Tibial artery (tissue), 4 donors: ENCODE data around the gene MSANTD1.

Experiments used
- DNase-seq, 2 donors: peaks; one replicate each; pipeline ENCODE4 v3.0.0-alpha.2; 2019
- H3K27ac ChIP-seq, 2 donors: fragments of 200-600 bp; sonication (generic) in 1 of 2; 1 replicate in 1 of 2; 2 replicates in 1 of 2; pipeline ENCODE4 v1.5.1; 2018 to 2019; ENCODE audit warnings: mild to moderate bottlenecking in 1 of 2
- H3K27me3 ChIP-seq, 2 donors: fragments of 200-600 bp; sonication (generic) in 1 of 2; one replicate each; pipeline versions ENCODE4 v1.5.1 to v1.6.0; 2016 to 2019
- H3K36me3 ChIP-seq, 3 donors: fragments of 200-600 bp; sonication (generic) in 2 of 3; one replicate each; pipeline ENCODE4 v1.5.1; 2016 to 2019; ENCODE audit warnings: mild to moderate bottlenecking in 2 of 3
- H3K4me1 ChIP-seq, 4 donors: fragments of 200-600 bp; sonication (generic) in 2 of 4; 1 replicate in 3 of 4; 2 replicates in 1 of 4; pipeline ENCODE4 v1.5.1; 2016 to 2019
- H3K4me3 ChIP-seq, 2 donors: fragments of 200-600 bp; sonication (generic) in 1 of 2; 1 replicate in 1 of 2; 2 replicates in 1 of 2; pipeline ENCODE4 v1.5.1; 2018 to 2019; ENCODE audit warnings: mild to moderate bottlenecking in 2 of 2
- H3K9me3 ChIP-seq, 3 donors: fragments of 200-600 bp; sonication (generic) in 1 of 3; one replicate each; pipeline ENCODE4 v1.5.1; 2016 to 2019
- intact Hi-C: fragments of 100-400 bp; cut with DNase I; formaldehyde crosslinking; loops from one replicate; pipeline ENCODE4 v1.15.0; 2023; ENCODE audit warnings: low total_unique reads
- TF ChIP-seq, protein P1 (sequence below), 2 experiments: fragments of 200-600 bp in 1 of 2; fragments of 450-650 bp in 1 of 2; IDR thresholded peaks; one replicate each; pipeline ENCODE4 v1.5.1; 2017 to 2019; ENCODE audit warnings: antibody characterized with exemption in 2 of 2, mild to moderate bottlenecking in 1 of 2, moderate library complexity in 1 of 2

Gene MSANTD1

DNA sequence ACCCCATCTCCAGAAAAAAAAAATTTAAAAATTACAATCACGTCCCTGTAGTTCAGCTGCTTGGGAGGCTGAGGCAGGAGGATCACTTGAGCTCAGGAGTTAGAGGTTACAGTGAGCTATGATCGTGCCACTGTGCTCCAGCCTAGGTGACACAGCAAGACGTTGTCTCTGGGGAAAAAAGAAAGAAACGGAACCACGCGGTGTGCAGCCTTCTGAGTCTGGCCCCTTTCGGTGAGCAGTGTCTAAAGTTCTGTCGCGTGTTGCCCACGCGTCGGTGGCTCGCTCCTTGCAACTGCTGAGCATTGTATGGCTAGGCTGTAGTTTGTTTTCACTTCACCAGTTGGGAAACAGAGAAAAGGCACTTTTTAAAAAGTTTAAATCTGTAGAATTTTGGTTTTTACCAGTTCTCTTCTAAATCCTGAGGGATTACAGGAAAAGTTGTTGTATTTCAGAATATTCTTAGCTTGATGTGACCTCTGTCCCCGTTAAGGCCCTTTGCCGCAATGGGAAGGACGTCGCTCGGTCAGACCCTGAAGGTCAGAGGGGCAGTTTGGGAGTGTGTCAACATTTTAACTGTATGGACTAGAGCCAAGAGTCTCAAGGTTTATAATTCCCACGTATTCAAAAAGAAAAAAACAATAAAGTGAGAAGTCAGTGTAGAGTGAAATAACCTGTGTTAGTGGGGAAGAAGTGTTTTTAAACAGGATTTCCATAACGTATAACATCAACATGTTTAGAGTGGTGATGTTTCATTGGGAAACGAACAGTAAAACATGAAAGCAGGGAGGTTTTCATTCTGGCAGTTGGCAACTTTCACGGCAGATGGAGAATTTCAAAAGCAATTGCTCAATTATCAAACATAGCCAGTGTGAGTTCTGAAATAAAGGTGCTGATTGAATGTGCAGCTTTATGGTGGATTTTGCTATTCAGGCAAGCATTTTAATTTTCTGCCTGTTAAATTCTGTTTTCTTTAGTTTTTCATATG lies 45.8 kb upstream of the MSANTD1 start:
- TF ChIP-seq, protein P1, sequence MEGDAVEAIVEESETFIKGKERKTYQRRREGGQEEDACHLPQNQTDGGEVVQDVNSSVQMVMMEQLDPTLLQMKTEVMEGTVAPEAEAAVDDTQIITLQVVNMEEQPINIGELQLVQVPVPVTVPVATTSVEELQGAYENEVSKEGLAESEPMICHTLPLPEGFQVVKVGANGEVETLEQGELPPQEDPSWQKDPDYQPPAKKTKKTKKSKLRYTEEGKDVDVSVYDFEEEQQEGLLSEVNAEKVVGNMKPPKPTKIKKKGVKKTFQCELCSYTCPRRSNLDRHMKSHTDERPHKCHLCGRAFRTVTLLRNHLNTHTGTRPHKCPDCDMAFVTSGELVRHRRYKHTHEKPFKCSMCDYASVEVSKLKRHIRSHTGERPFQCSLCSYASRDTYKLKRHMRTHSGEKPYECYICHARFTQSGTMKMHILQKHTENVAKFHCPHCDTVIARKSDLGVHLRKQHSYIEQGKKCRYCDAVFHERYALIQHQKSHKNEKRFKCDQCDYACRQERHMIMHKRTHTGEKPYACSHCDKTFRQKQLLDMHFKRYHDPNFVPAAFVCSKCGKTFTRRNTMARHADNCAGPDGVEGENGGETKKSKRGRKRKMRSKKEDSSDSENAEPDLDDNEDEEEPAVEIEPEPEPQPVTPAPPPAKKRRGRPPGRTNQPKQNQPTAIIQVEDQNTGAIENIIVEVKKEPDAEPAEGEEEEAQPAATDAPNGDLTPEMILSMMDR (IDR thresholded peaks at IDR 0.05): no peak
- Histone ChIP-seq H3K4me1 (peaks cover 0 to 2% (median 0%) of the 10 kb centered on the region in 4 donors), H3K4me3 (no peak overlapping the region), H3K36me3 (peaks cover 37 to 84% (median 40%) of the 10 kb centered on the region in 3 donors), H3K27me3 (no peaks in the 10 kb centered on the region), H3K9me3 (no peaks in the 10 kb centered on the region), H3K27ac (no peak overlapping the region)
- intact Hi-C loops: no loop called here
- peak in 1 of 2 donors; percentile 38 for DNase-seq

DNA sequence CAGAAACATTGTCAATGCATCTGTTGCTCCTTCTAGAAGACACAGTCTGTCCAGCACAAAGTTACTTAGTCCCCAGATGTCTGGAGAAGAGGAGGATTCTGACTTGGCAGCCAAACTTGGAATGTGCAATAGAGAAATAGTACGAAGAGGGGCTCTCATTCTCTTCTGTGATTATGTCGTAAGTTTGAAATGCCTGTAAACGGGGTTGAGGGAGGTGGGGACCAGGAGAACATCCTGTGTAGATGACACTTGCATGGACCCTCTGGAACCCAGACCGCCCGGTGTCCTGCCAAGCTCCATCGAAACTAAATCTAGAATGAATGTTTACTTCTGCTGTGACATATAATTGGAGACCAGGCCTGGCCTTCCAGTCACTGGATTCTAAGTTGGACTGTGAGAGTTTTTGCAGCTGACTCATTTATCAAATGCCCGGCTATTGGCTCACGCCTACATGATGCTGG lies 45.0 kb upstream of the MSANTD1 start:
- TF ChIP-seq, protein P1 (IDR thresholded peaks at IDR 0.05): no peak
- intact Hi-C loops: no loop called here
- peaks cover 41 to 82% (median 46%) of the 10 kb centered on the region in 3 donors for H3K36me3 ChIP-seq
- no peaks in the 10 kb centered on the region for H3K27me3 ChIP-seq
- H3K4me3 ChIP-seq: no peak overlapping the region
- H3K9me3 ChIP-seq: no peaks in the 10 kb centered on the region
- peak; percentile 57 to 65 for DNase-seq
- peaks cover 0 to 2% (median 0%) of the 10 kb centered on the region in 4 donors for H3K4me1 ChIP-seq
- H3K27ac ChIP-seq: peak overlapping the region in 1 of 2 donors; percentile 47

DNA sequence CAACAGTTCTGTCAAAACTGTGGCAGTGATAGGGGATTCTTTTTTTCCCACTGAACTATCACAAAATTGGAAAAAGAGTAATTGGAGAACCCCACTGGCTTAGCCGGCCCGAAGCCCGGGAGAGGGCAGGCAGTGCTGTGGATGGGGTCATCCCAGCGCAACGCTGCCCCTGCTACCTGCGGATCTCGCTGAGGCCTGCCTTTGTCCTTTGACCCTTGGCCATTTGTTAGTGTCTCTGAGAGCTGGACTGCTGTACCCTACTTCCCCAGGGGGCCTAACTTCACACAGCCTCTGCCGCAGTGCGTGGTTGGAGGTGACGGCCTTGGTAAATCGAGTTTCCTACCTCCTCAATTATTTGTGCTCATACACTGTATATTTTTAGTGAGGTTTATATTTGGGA lies 43.0 kb upstream of the MSANTD1 start:
- Histone ChIP-seq H3K4me3 (no peak overlapping the region), H3K36me3 (peaks cover 43 to 82% (median 50%) of the 10 kb centered on the region in 3 donors), H3K27me3 (no peaks in the 10 kb centered on the region), H3K9me3 (no peaks in the 10 kb centered on the region), H3K27ac (no peak overlapping the region), H3K4me1 (peaks cover 0 to 2% (median 0%) of the 10 kb centered on the region in 4 donors)
- intact Hi-C loops: no loop called here
- peak in 1 of 2 donors; percentile 54 for DNase-seq
- TF ChIP-seq, protein P1 (IDR thresholded peaks at IDR 0.05): no peak

DNA sequence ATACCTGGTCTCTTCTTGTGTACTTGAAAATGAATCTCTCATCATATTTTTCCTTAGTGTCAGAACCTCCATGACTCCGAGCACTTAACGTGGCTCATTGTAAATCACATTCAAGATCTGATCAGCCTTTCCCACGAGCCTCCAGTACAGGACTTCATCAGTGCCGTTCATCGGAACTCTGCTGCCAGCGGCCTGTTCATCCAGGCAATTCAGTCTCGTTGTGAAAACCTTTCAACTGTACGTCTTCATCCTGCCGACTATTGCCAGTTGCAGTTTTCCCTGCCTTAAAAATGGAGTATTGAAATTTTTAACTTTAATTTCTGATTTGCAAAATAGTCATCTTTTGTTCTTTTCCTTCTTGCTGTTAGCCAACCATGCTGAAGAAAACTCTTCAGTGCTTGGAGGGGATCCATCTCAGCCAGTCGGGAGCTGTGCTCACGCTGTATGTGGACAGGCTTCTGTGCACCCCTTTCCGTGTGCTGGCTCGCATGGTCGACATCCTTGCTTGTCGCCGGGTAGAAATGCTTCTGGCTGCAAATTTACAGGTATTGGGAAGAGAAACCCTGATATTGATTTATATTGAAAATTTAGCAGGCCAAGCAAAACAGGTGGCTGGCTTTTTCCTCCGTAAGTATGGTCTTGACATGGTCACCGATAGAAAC lies 42.4 kb upstream of the MSANTD1 start:
- H3K36me3 ChIP-seq: peaks cover 43 to 84% (median 52%) of the 10 kb centered on the region in 3 donors
- intact Hi-C loops: no loop called here
- H3K9me3 ChIP-seq: no peaks in the 10 kb centered on the region
- TF ChIP-seq, protein P1 (IDR thresholded peaks at IDR 0.05): no peak
- peaks cover 0 to 2% (median 0%) of the 10 kb centered on the region in 4 donors for H3K4me1 ChIP-seq
- no peak overlapping the region for H3K4me3 ChIP-seq
- peak in 1 of 2 donors; percentile 42 for DNase-seq
- no peak overlapping the region for H3K27ac ChIP-seq
- H3K27me3 ChIP-seq: no peaks in the 10 kb centered on the region

DNA sequence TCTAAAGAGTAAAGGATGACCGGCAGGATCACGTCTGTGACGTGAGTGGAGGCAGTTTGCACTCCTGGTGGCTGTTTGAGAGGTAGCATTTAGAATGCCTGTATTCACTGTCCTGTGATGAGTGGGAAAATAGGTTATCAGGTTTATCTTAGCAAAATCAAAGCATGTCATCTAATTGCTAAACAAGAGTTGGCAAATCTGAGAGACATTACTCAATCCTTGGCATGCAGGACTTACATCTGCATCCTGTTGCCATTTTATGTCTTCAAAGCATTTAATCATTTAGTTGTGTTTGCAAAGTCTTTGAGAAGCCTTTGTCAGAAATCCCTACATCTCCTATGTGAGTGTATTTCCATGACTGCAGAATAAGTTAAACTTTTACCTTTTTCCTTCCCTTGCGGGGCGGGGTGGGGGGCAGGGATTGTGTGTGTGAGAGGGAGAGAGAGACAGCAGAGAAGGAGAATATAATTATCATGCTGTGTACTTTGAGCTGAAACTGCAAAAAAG lies 41.4 kb upstream of the MSANTD1 start:
- TF ChIP-seq, protein P1 (IDR thresholded peaks at IDR 0.05): no peak
- H3K9me3 ChIP-seq: no peaks in the 10 kb centered on the region
- peaks cover 51 to 84% (median 63%) of the 10 kb centered on the region in 3 donors for H3K36me3 ChIP-seq
- H3K4me1 ChIP-seq: peaks cover 0 to 2% (median 0%) of the 10 kb centered on the region in 4 donors
- no peak overlapping the region for H3K4me3 ChIP-seq
- intact Hi-C loops: no loop called here
- DNase-seq: no peak
- H3K27ac ChIP-seq: no peak overlapping the region
- H3K27me3 ChIP-seq: no peaks in the 10 kb centered on the region
